Activated CD8-positive, alpha-beta memory T cell treated with anti-CD3 and anti-CD28 coated beads for 36 hours (primary cell): ENCODE results near the gene MORN5. TPM values are rescaled to one million over a fixed set of nuclear protein-coding genes. Genes with fewer than 3 reads are reported as not detected.

ENCODE experiments used
- CTCF ChIA-PET: fragments of 350-600 bp; sonication (Branson Sonifier 250); formaldehyde crosslinking; loops from one replicate; lab custom pipeline; 2021; ENCODE audit warnings: antibody characterized with exemption; lab: Charles Lee
- POLR2A ChIA-PET: fragments of 350-600 bp; sonication (Branson Sonifier 250); formaldehyde crosslinking; loops from one replicate; lab custom pipeline; 2021; ENCODE audit warnings: antibody characterized with exemption; lab: Charles Lee
- total RNA-seq, 2 experiments: library from RNA; stranded (reverse); gene quantifications; one replicate each; pipeline ENCODE4 v1.2.3, GENCODE V29; 2021

Gene MORN5
- total RNA-seq, 2 experiments from 2014 or later = not detected

DNA sequence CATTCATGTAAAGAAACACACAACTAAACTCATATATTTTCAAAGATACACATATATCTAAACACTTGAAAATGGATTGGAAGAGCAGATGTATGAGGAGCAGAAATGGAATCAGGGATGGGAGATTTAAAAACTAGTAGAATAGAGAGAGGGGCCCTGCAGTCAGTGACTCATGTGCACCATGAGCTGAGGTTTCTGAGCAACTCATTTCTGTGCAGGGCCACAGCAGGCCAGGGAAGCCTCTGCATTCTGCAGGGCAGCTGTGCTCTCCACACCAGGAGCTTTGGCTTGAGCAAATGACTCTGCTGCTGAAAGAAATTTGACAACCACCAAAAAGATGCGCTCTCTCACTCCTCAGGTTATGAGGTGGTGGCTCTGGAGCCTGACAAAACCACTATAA, 41.9 kb downstream of the MORN5 start:
- ChIA-PET CTCF (interaction anchor here (1.3 kb wide), 1 partner anchor 77 kb away, joined by 3 read pairs; no protein-coding TSS in a partner anchor), POLR2A (no interaction called here)

DNA sequence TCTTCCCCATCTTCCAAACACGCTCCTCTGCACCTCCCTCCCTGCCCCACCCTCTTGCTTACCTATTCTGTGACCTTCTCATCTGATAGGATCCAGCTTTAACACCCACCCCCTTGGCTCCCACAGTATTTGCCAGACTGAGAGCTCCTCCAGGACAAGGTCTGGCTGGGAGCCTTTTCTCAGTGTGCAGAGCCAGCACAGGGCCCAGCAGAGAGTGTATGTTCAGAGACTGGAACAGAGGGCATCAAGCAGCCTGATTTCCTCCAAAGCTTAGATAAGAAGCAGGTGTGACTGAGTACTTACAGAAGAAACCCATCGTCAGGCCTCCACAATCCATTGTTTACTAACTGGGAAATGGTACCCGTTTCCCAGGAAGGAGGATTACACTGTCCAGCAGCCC, 42.4 kb downstream of the MORN5 start:
- ChIA-PET POLR2A (no interaction called here), CTCF (interaction anchor here (1.3 kb wide), 1 partner anchor 77 kb away, joined by 3 read pairs; no protein-coding TSS in a partner anchor)

- CTCF ChIA-PET = no interaction called here
Measured at GRCh38 chr9:122204055-122204454, 44.3 kb downstream of the MORN5 start.

GRCh38 chr9:122204491-122204890, 44.8 kb downstream of the MORN5 start:
- CTCF ChIA-PET = no interaction called here
- POLR2A ChIA-PET = no interaction called here

More at GRCh38 chr9:122204055-122204454, 44.3 kb downstream of the MORN5 start:
- POLR2A ChIA-PET = no interaction called here

GRCh38 chr9:122205176-122205575, 45.5 kb downstream of the MORN5 start:
- CTCF ChIA-PET = no interaction called here

GRCh38 chr9:122206118-122207046, 46.7 kb downstream of the MORN5 start:
- ChIA-PET CTCF (interaction anchor here (0.6 kb wide), 1 partner anchor 67 kb away, joined by 3 read pairs; no protein-coding TSS in a partner anchor), POLR2A (no interaction called here)

More at GRCh38 chr9:122205176-122205575, 45.5 kb downstream of the MORN5 start:
- POLR2A ChIA-PET = no interaction called here

- ChIA-PET POLR2A (no interaction called here), CTCF (interaction anchor here (0.6 kb wide), 1 partner anchor 66 kb away, joined by 3 read pairs; no protein-coding TSS in a partner anchor)
Measured at GRCh38 chr9:122207096-122207495, 47.4 kb downstream of the MORN5 start.

DNA sequence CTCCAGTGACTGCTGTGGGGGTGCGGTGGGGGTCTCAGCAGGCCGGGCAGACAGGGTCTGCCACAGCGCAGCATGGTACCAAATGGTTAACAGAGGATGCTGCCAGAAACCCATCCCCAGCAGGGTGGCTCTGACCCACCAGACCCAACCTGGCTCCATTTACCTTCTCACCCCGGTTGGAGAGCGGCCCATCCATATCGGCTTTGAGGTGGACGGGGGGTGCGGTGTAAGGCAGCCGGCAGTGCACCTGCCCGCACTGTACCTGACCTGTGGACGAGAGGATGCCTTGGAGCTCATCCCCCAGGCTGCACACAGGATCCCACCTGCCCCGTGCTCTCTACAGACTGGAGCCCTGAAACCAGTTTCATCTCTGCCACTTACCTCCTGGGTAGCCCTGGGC, 49.7 kb downstream of the MORN5 start:
- ChIA-PET CTCF (no interaction called here), POLR2A (no interaction called here)

- POLR2A ChIA-PET = interaction anchor here (0.6 kb wide), 1 partner anchor 912 kb away, joined by 5 read pairs; no protein-coding TSS in a partner anchor
- CTCF ChIA-PET = no interaction called here
Measured at GRCh38 chr9:122212473-122213004, 52.8 kb downstream of the MORN5 start.

GRCh38 chr9:122213102-122213588, 53.4 kb downstream of the MORN5 start:
- POLR2A ChIA-PET = interaction anchor here (0.6 kb wide), 1 partner anchor 913 kb away, joined by 5 read pairs; no protein-coding TSS in a partner anchor
- CTCF ChIA-PET = no interaction called here

DNA sequence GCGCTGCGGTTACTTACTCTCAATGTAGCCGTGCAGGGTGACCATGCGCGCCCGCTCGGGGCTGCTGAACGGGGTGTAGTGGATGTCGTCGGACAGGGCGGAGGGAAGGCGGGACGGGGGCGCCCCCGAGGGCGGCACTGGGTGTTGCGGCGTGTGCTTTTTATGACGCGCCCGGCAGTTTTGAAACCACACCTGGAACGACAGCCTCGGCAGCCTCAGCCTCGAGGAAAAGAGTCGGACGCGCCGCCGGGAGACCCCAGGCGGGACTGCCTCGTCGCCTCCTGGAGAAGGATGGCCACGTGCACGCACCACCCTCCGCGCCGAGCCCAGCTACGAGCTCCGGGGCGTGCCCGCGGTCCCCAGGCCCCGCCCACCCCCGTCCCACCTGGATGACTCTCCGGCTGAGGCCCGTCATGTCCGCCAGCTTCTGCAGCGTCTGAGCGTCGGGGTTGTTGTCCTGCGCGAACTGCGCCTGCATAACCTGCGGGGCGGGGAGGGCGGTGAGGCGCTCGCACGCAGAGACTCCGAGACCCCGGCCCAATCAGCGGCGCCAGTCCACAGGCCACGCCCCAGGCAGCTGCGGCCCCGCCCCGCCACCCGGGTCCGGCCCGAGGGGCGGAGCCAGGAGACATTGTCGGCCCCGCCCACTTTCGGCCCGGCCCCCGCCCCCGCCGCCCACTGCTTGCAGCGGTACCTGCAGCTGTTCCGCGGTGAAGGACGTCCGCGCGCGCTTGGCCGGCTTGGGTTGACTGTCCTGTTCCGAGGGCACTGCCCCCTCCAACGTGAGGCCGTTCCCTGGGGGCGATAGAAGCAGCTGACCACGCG, 54.1 kb downstream of the MORN5 start:
- ChIA-PET CTCF (no interaction called here), POLR2A (no interaction called here)

DNA sequence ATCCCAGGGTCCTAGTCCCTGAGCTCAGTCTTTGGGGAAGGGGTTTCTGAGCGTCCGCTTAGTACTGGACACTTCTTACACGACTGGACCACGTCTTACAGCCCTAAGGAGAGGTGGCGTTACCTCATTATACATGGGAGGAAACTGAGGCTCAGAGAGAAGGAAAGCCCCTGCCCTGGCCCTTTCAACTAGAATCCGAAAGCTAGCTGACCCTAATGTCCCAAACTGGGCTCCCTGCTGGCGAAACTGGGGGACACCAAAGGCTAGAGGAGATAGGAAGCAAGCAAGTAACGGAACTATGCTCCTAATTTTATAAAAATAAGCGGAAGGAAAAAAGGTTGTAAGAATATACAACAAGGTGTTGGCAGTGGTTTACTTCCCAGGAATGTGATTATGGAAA, 54.8 kb downstream of the MORN5 start:
- POLR2A ChIA-PET = no interaction called here

GRCh38 chr9:122215663-122216062, 56.0 kb downstream of the MORN5 start:
- POLR2A ChIA-PET = no interaction called here
- CTCF ChIA-PET = no interaction called here

More for the DNA sequence above, 54.8 kb downstream of the MORN5 start:
- CTCF ChIA-PET = no interaction called here

DNA sequence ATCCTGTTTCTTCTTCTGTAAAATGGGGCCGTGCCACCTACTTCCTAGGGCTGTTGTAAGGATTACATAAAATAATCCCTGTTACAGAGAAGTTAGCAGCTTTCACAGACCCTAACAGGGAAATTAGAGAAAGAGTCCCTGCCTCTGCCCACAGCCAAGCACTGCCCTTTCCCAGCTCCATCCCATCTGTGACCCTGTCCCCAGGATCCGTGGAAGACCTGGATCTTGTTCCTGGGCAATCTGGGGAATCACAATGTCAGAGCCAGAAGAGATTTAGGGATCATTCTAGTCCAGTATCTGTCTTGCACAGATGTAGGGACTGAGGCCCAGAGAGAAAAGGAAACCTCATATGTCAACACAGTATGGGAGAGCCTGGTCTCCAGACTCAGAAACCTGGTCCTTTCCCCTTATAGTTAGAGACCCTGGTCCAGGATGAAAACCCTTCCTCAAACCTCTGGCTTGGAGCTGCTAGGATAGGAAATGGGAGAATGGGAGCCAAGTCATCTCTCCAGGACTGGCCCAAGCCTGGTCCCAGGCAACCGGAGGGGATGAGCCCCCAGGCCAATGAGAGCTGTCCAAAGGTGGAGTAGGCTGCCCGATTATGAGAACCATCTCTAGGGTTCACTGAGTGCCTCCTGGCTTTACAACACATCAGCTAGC, 56.6 kb downstream of the MORN5 start:
- POLR2A ChIA-PET = no interaction called here
- CTCF ChIA-PET = no interaction called here

DNA sequence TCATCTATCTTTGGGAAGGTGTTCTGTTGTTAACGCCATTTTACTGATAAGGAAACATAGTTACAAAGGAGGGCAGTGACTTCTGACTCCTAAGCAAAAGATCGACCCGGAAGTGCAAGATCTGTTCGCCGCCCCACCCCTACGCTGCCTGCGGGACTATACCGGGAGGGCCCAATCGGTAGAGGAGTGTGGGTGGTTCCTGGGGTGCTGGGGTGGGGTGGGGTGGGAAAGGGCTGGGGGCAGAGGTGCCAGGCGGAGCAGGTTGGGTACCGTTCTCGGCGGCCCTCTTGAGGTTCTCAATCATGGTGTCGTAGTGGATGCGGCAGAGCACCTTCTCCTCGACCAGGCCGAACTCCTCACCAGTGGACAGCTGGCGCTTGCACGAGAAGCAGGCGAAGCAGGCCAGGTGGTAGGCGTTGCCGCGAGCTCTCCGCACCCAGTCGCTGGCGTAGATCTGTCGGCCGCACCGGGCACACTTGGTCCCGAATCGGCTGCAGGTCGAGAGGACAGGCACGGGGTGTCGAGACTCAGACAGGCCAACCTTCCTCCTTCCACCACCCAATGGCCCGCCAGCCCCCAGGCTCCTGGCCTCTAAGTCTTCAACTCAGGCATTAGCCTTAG, 57.2 kb downstream of the MORN5 start:
- POLR2A ChIA-PET = no interaction called here
- CTCF ChIA-PET = no interaction called here

GRCh38 chr9:122217640-122218039, 57.9 kb downstream of the MORN5 start:
- ChIA-PET POLR2A (no interaction called here), CTCF (no interaction called here)

- ChIA-PET POLR2A (no interaction called here), CTCF (no interaction called here)
Measured at GRCh38 chr9:122218071-122218934, 58.6 kb downstream of the MORN5 start.
